Stimulated activated naive CD4-positive, alpha-beta T cell treated with Interleukin-2 at 50 U/mL for 16 hours (primary cell): ENCODE results near the gene ZNF585A.
A peak's percentile ranks its signal among the peaks of the same experiment; 100 is the strongest.
"Not testable (repeated sequence)": the region's sequence is repeated elsewhere in the genome, so short reads cannot be mapped to it uniquely, and the experiment has no call there.

Experiments used
- DNase-seq: peaks from one replicate; lab custom pipeline; 2025; lab: John Stamatoyannopoulos, UW

ZNF585A gene

GRCh38 chr19:37172368-37173366 lies at the start of gene ZNF585A:
Gene ZNF585A, minus strand, starts transcription at chr19:37172695. Its CDS starts 2,785 bp downstream, at chr19:37169910.
- DNase-seq = peak; percentile 91

DNA sequence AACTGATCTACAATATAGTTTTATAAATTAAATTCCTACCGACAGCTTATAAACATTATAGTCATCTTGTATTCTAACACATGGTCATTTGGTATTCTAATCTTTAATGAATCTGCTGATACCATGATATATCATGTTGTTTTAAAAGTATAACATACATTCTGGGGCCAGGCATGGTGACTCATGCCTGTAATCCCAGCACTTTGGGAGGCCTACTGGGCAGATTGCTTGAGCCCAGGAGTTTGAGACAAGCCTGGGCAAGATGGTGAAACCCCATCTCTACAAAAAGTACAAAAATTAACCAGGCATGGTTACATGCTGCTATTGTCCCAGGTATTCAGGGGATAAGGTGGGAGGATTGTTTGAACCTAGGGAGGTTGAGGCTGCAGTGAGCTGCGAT lies 48.6 kb upstream of the ZNF585A start:
- no peak for DNase-seq

GRCh38 chr19:37220383-37220782 lies 47.9 kb upstream of the ZNF585A start:
- DNase-seq = no peak

GRCh38 chr19:37218592-37218935 lies 46.1 kb upstream of the ZNF585A start:
- DNase-seq = no peak

GRCh38 chr19:37217775-37218591 lies 45.5 kb upstream of the ZNF585A start, which contains the start of gene ZNF383:
Gene ZNF383, plus strand, starts transcription at chr19:37218214. Its CDS starts 12,240 bp downstream, at chr19:37230454.
- peak; percentile 87 for DNase-seq

- no peak for DNase-seq
Observed at GRCh38 chr19:37217480-37217774, 44.9 kb upstream of the ZNF585A start.

DNA sequence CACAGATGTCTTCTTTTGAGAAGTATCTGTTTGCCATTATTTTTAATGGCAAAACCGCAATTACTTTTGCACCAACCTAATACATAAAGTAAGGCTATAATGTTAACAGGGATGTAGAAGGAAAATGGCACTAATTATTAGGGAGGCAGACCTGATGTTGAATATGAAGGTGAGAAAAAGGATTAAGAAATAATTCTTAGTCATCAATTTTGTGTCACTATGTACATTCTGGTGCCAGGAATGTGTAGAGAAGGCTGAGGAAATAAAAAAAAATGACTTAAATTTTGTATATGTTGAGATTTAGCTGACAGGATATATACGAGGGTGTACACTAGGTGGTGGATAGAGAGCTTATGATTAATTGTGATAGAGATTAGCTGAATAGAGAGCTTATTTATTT lies 25.3 kb upstream of the ZNF585A start:
- DNase-seq = no peak

- not testable (repeated sequence) for DNase-seq
Observed at GRCh38 chr19:37197115-37197514, 24.6 kb upstream of the ZNF585A start.

- DNase-seq = not testable (repeated sequence)
Observed at GRCh38 chr19:37195248-37195647, 22.8 kb upstream of the ZNF585A start.

DNA sequence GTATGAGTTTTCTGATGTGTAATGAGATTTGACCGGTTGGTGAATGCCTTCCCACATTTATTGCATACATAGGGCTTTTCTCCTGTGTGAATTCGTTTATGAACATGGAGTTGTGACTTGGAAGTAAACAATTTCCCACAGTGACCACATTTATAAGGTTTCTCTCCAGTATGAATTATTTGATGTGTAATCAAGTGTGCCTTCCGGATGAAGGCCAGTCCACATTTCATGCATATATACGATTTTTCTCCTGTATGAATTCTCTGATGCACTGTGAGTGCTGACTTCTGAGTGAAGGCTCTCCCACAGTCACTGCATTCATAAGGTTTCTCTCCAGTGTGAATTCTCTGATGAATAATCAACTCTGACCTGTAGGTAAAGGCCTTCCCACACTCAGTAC lies 13.6 kb upstream of the ZNF585A start:
- not testable (repeated sequence) for DNase-seq

DNA sequence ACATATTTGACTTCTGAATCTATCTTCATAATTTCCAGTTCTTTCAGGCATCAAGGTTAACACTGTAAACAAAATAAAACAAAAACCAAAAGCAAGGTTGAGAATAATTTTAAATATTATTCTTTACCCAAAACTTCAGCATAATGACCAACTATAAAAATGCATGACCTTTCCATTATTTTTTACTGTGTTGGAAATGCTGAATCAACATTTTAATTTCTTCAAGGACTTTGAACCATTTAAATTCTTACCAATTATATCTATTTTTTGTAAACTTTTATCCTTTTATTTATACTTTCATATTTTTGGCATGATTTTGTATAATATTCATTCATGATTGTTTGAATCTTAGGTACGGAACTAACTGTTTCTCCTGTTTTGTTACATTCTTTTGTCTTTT lies 6.9 kb downstream of the ZNF585A start:
- no peak for DNase-seq

DNA sequence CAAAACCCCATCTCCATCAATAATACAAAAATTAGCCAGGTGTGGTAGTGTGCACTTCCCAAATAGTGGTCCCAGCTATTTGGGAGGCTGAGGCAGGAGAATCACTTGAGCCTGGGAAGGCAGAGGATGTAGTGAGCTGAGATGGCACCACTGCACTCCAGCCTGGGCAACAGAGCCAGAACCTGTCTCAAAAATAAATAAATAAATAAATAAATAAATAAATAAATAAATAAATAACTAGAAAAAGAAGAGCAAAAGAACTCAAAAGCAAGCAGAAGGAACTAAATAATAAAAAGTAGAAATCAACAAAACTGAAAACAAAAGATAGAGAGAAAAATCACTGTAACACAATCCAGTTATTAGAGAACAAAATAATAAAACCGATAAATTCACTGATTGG lies 12.3 kb downstream of the ZNF585A start:
- DNase-seq = no peak

DNA sequence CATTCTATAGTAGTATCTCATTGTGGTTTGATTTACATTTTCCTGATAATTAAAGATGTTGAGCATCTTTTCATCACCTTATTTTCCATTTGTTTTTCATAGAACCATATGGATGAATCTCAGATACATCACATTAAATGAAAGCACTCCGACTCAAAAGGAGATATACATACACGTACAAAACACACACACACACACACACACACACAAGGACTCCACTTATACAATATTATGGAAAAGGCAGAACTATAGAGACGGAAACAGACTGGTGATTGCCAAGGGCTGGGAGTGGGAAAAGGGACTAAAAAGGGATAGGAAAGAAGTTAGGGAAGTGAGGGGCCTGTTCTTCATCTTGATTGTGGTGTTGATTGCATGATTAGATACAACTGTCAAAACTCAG lies 24.3 kb downstream of the ZNF585A start:
- no peak for DNase-seq

GRCh38 chr19:37136111-37136510 lies 36.4 kb downstream of the ZNF585A start:
- no peak for DNase-seq

- no peak for DNase-seq
Observed at GRCh38 chr19:37128821-37129177, 43.7 kb downstream of the ZNF585A start.

- DNase-seq = no peak
Observed at GRCh38 chr19:37127999-37128820, 44.3 kb downstream of the ZNF585A start.

DNA sequence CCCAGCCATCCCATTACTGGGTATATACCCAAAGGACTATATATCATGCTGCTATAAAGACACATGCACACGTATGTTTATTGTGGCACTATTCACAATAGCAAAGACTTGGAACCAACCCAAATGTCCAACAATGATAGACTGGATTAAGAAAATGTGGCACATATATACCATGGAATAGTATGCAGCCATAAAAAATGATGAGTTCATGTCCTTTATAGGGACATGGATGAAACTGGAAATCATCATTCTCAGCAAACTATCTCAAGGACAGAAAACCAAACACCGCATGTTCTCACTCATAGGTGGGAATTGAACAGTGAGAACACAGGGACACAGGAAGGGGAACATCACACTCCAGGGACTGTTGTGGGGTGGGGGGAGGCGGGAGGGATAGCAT lies 50.4 kb downstream of the ZNF585A start:
- DNase-seq = not testable (repeated sequence)

GRCh38 chr19:37114001-37114400 lies 58.5 kb downstream of the ZNF585A start:
- no peak for DNase-seq

DNA sequence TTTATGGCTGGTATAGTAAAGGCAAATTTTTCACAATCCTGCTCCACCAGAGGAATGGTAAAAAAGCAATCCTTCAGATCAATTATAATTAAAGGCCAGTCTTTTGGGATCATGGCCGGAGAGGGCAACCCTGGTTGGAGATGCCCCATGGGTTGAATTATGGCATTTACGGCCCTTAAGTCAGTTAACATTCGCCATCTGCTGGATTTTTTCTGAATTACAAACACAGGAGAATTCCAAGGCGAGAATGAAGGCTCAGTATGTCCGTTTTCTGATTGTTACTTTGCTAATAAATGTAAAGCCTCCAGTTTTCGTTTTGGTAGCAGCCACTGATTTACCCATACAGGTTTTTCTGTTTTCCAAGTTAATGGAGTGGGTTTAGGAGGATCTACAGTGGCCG lies 60.7 kb downstream of the ZNF585A start:
- not testable (repeated sequence) for DNase-seq

DNA sequence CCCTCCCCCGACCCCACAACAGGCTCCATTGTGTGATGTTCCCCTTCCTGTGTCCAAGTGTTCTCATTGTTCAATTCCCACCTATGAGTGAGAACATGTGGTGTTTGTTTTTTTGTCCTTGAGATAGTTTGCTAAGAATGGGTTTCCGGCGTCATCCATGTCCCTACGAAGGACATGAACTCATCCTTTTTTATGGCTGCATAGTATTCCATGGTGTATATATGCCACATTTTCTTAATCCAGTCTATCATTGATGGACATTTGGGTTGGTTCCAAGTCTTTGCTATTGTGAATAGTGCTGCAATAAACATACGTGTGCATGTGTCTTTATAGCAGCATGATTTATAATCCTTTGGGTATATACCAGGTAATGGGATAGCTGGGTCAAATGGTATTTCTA lies 68.4 kb downstream of the ZNF585A start:
- DNase-seq = not testable (repeated sequence)

DNA sequence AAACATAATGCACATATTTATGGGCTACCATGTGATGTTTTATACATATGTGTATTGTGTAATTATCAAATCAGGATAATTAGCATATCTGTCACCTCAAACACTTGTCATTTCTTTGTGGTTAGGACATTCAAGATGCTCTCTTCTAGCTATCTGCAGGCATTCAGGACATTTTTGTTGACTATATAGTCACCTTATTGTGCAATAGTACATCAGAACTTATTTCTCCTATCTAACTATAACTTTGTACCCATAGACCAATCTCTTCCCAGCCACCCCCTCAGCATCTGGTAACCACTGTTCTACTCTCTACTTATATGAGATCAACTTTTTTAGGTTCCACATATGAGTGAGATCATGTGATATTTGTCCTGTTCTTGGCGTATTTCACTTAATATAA lies 73.9 kb downstream of the ZNF585A start:
- DNase-seq = no peak

DNA sequence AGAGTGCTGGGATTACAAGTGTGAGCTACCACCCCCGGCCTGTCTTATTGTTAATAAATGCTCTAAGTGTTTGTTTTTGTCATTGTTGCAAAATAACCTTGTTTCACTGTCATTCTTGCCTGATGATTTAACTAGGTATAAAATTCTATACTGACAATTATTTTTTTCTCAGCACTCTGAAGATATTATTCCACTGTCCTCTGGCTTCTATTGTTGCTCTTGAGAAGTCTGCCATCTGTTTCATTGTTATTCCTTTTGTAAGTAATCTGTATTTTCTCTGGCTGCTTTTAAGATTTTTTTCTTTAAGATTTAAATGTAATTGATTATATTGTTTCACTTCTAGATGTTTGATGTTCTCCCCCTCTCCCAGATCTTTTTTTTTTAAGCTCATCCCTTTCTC lies 76.6 kb downstream of the ZNF585A start:
- DNase-seq = no peak
